ENCODE data around the gene HIF1A.
A peak's percentile ranks its signal among the peaks of the same experiment; 100 is the strongest.
"Not testable (repeated sequence)": the region's sequence is repeated elsewhere in the genome, so short reads cannot be mapped to it uniquely, and the experiment has no call there.

The HIF1A gene

GRCh38 chr14:61749264-61749663 lies 54.0 kb downstream of the HIF1A start:
- DNase-seq (ENCODE audit: low spot score), result no peak

GRCh38 chr14:61749867-61750266 lies 54.6 kb downstream of the HIF1A start:
- no peak for DNase-seq (ENCODE audit: low spot score)

GRCh38 chr14:61750708-61751474 lies 55.6 kb downstream of the HIF1A start:
- DNase-seq (ENCODE audit: low spot score), result peak; percentile 69

GRCh38 chr14:61751475-61751989 lies 56.2 kb downstream of the HIF1A start:
- DNase-seq (ENCODE audit: low spot score), result no peak

GRCh38 chr14:61752626-61753025 lies 57.3 kb downstream of the HIF1A start:
- DNase-seq (ENCODE audit: low spot score), result no peak

GRCh38 chr14:61753631-61754030 lies 58.3 kb downstream of the HIF1A start:
- DNase-seq (ENCODE audit: low spot score), result no peak

- DNase-seq (ENCODE audit: low spot score), result no peak
Measured at GRCh38 chr14:61754627-61755381, 59.5 kb downstream of the HIF1A start.

- DNase-seq (ENCODE audit: low spot score), result not testable (repeated sequence)
Measured at GRCh38 chr14:61755382-61755742, 60.0 kb downstream of the HIF1A start.

- DNase-seq (ENCODE audit: low spot score), result no peak
Measured at GRCh38 chr14:61756135-61756534, 60.8 kb downstream of the HIF1A start.

- DNase-seq (ENCODE audit: low spot score), result no peak
Measured at GRCh38 chr14:61759878-61760277, 64.6 kb downstream of the HIF1A start.

GRCh38 chr14:61761557-61761956 lies 66.2 kb downstream of the HIF1A start:
- no peak for DNase-seq (ENCODE audit: low spot score)

GRCh38 chr14:61761959-61762786 lies 66.9 kb downstream of the HIF1A start, which contains the start of gene SNAPC1:
TSS of gene SNAPC1 (plus strand) at chr14:61762420. CDS start at chr14:61762461, 41 bp downstream.
- DNase-seq (ENCODE audit: low spot score), result peak; percentile 97

- DNase-seq (ENCODE audit: low spot score), result no peak
Measured at GRCh38 chr14:61764342-61765122, 69.2 kb downstream of the HIF1A start.

- DNase-seq (ENCODE audit: low spot score), result no peak
Measured at GRCh38 chr14:61765225-61765943, 70.1 kb downstream of the HIF1A start.

GRCh38 chr14:61766151-61766550 lies 70.8 kb downstream of the HIF1A start:
- DNase-seq (ENCODE audit: low spot score), result no peak

GRCh38 chr14:61768240-61768639 lies 72.9 kb downstream of the HIF1A start:
- DNase-seq (ENCODE audit: low spot score), result no peak

- no peak for DNase-seq (ENCODE audit: low spot score)
Measured at GRCh38 chr14:61769893-61770292, 74.6 kb downstream of the HIF1A start.

- DNase-seq (ENCODE audit: low spot score), result no peak
Measured at GRCh38 chr14:61774861-61775260, 79.5 kb downstream of the HIF1A start.

GRCh38 chr14:61780125-61780524 lies 84.8 kb downstream of the HIF1A start:
- DNase-seq (ENCODE audit: low spot score), result peak; percentile 12

GRCh38 chr14:61797309-61797708 lies 102.0 kb downstream of the HIF1A start:
- no peak for DNase-seq (ENCODE audit: low spot score)
